Stimulated activated CD8-positive, alpha-beta memory T cell treated with anti-CD3 and anti-CD28 coated beads, Interleukin-4, amount 100 ng/mL, for 1 hour (primary cell): Measurements from ENCODE around the gene DENND1A.
"Not testable (repeated sequence)": the region's sequence is repeated elsewhere in the genome, so short reads cannot be mapped to it uniquely, and the experiment has no call there.

Source experiments
- DNase-seq, 2 donors: peaks; one replicate each; pipeline ENCODE4 v3.0.0-alpha.2; 2020; ENCODE audit warnings: low read depth in 2 of 2, low spot score in 1 of 2

Gene DENND1A

GRCh38 chr9:123924727-123925126 lies 5.2 kb downstream of the DENND1A start:
- DNase-seq: no peak

- DNase-seq: no peak
Observed at GRCh38 chr9:123923884-123924283, 6.0 kb downstream of the DENND1A start.

DNA sequence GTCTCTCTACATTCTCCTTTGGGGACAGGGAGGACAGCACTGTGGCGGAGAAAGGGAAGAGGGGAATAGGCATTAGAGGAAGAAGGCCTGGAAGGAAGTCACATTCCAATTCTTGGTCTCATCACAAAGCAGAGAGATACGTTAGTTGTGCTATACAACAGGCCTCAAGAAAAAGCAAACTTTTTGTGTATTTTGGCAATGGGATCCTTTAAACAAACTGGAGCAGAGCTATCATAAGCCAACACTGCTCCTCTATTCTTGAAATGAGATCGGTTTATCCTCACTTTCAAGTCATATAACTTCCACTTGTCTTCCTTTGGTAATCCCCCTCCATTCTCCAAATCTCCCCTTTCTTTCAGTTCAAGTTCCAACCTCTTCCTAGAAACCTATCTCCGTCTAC lies 6.5 kb downstream of the DENND1A start:
- no peak for DNase-seq

- DNase-seq: no peak
Observed at GRCh38 chr9:123922911-123923310, 7.0 kb downstream of the DENND1A start.

DNA sequence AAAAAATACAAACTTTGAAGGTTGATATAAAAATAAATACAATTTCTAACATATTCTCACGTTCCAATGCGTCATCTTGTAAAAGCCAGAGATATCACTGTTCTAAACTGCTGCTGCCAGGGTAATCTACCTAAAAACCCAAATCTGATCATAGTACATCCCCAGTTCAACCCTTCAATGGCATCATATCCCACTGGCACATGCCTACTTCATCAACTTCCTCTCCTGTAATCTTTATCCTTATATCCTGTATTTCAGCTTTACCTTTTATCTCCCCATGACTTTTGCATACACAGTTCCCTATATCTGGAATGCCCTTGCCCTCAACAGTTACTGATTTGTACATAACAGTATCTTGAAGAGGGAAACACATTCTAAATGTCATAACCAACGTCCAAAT lies 7.5 kb downstream of the DENND1A start:
- no peak for DNase-seq

DNA sequence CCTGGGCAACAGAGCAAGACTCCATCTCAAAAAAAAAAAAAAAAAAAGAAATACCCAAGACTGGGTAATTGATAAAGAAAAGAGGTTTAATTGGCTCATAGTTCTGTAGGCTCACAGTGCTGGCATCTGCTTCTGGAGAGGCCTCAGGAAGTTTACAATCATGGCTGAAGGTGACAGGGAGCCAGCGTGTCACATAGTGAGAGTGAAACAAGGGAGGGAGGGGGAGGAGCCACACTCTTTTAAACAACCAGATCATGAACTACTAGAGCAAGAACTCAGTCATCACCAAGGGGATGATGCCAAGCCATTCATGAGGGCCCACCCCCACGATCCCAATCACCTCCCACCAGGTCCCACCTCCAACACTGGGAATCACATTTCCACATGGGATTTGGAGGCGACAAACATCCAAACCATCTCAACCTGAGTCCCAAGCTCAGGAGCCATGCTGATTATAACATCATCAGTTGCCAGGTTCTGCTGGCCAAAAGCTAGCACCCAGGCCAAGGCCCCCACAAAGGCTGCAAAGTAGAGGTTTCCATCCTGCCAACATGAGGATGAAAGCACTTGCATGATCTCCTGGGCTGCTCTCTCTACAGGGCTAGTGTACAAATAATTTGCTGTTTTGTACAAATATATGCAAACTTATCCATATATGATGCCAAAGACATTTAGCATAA lies 15.3 kb downstream of the DENND1A start:
- DNase-seq: no peak

DNA sequence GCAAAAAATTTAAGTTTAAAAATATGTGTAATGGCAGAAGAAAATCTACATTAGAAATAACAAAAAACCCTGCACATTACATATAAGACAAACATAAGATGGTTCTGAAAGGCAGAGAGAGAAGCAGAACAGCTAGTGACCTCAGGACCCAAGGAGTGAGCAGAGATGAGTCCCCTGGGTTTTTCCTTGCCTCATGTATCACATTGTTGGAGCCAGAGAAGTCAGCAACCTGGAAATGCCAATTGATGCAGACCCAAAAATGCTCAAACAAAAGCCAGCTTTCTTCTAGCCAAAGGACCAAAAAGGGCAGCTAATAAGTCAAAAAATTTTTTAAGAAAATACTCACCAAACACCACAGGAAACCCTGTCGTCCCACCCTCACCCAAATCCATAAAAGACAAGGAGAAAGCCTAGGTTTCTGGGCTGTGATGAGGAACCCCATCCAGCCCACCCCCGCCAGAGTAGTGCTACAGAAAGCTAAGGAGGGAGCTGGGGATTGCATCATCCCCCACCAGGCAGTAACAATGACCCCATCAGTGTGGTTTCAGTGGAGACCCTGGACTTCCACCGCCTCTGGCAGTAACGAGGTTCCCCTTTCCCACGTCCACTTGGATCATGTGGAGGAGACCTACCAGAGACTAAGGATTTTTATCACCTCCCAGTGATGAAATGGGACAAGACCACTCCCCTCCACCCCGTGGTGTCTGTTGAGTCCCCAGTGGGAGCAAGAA lies 17.6 kb downstream of the DENND1A start:
- DNase-seq: no peak

GRCh38 chr9:123911024-123911423 lies 18.9 kb downstream of the DENND1A start:
- DNase-seq: no peak

DNA sequence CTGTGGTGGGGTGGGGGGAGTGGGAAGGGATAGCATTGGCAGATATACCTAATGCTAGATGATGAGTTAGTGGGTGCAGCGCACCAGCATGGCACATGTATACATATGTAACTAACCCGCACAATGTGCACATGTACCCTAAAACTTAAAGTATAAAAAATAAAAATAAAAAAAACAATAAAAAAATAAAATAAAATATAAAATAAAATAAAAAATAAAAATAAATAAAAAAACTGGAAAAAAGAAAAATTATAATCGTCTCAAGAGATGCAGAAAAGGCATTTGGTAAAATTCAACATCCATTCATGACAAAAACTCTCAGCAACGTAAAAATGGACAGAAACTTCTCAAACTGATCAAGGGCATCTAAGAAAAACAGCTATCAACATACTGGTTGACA lies 20.7 kb downstream of the DENND1A start:
- not testable (repeated sequence) for DNase-seq

- DNase-seq: not testable (repeated sequence)
Observed at GRCh38 chr9:123903550-123903949, 26.4 kb downstream of the DENND1A start.

DNA sequence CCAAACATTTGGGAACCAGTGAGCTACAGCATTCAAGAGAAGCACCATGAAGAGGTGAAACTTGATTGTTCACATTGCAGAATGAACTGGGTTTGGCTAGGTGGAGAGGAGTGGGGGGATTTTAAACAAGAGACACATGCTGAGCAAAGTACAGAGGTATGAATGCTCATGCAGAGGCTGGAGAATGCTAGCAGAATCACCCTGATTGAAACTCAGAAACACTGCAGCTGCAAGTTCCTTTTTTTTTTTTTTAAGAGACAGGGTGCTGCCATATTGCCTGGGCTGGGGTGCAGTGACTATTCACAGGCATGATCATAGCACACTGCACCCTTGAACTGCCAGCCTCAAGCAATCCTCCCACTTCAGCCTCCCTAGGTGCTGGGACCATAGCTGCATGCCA lies 35.1 kb downstream of the DENND1A start:
- no peak for DNase-seq

GRCh38 chr9:123893831-123894460 lies 36.0 kb downstream of the DENND1A start:
- no peak for DNase-seq

GRCh38 chr9:123893115-123893514 lies 36.8 kb downstream of the DENND1A start:
- DNase-seq: no peak

DNA sequence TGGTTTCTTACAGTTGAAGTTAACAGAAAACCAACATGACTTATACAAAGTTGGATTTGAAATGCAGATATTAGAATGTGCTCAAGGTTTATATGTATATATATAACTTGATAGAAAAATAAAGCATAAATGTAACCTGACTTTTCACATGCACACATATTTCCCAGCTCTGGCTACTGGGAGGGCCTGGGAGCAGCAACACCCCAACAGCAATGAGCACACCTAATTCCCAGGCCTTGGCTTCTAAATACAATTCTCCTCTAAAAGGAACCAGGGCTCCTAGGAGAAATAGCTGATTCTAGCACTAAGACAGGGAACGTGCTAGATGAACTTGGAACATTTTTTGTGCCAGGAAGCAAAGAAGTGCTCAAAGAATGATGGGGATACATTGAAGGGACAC lies 42.1 kb downstream of the DENND1A start:
- DNase-seq: no peak

DNA sequence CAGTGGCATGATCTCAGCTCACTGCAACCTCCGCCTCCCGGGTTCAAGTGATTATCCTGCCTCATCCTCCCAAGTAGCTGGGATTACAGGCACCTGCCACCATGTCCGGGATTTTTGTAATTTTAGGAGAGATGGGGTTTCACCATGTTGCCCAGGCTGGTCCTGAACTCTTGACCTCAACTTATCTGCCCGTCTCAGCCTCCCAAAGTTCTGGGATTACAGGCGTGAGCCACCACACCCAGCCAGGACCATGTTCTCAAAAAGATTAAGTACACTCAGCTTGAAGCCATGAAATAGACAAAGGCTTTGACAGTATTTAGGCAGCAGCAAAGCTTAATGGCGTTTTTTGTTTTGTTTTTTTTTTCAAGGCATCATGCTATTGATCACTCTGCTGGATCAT lies 44.1 kb downstream of the DENND1A start:
- DNase-seq: not testable (repeated sequence)

- DNase-seq: no peak
Observed at GRCh38 chr9:123883634-123884033, 46.3 kb downstream of the DENND1A start.

- DNase-seq: no peak
Observed at GRCh38 chr9:123881604-123882003, 48.3 kb downstream of the DENND1A start.

- no peak for DNase-seq
Observed at GRCh38 chr9:123880420-123880819, 49.5 kb downstream of the DENND1A start.

DNA sequence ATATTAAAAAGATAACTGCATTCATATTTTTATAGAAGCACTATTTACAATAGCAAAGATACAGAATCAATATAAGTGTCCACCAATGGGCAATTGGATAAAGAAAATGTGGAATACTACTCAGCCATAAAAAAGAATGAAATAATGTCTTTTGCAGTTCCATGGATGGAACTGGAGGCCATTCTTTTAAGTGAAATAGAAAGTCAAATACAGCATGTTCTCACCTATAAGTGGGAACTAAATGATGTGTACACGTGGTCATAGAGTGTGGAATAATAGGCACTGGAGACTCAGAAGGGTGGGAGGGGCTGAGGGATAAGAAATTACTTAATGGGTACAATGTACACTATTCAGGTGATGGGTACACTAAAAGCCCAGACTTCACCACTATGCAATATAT lies 53.2 kb downstream of the DENND1A start:
- DNase-seq: no peak

DNA sequence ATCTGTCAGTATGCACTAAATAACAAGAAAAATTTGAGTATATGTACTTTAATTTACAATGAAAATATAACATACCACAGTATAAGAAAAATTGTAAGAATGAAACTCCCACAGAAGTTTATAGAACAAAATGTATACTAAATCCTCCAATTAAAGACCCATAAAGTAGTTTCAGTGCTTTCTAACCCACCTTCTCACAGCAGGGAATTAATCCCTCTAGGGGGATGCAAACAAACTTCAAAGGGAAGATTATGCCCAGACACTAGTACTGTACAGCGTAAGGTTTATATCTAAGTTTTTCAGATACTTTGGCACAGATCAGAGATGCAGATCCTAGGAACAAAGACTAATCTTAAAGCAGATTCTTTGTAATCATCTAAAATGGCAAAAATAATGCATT lies 57.2 kb downstream of the DENND1A start:
- no peak for DNase-seq

DNA sequence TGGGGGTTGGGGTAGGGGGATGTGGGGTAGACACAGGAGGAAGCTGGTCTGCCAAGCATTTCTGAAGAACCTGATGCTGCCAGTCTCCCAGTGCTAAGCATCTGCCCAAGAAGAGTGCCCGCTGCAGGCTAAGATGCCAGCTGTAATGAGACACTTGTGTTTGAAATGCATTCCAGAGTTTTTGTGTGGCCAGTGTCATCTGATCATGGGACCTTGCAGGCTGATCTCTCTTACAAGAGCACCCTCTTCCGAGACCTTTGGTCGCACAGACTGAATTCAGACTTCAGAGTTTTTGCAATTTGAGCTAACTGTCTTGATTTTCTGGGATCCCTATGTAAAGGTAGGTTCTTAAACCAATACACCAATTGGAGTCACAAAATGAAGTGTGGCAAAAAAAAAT lies 58.1 kb downstream of the DENND1A start:
- DNase-seq: no peak

DNA sequence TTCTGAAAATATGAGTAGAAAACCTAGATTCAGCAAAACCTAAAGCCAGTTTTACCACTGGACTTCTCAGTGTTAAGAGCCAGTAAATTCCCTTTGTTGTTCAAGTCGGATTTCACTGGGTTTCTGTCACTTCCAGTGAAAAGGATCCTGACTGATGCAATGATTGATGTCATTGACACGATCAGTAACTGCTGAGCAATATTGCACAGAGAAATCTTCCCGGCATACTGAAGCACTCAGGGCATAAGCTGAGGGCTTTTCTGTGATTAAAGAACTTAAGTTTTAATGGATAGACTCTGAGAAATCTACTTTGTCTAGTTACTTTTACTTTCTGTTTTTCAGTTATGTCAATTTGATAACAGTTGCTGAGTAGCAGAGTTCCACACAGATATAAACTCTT lies 61.9 kb downstream of the DENND1A start:
- DNase-seq: no peak
